Measurements from ENCODE around the gene USP3.

The USP3 gene

GRCh38 chr15:63506537-63507035 is 2.2 kb downstream of the USP3 start:
- H3K9ac ChIP-seq (ENCODE audit: low read length): no peak overlapping the region
- no peak overlapping the region for H3K23ac ChIP-seq (ENCODE audit: low read length)
- H3K79me1 ChIP-seq (ENCODE audit: low read length): peaks cover 24% of the 10 kb centered on the region
- WGBS (ENCODE audit: extremely low coverage, insufficient coverage, insufficient read length): no CpG with 5 or more reads among the region's 8 CpGs
- H3K4me1 ChIP-seq (ENCODE audit: control insufficient read depth in 1 of 2, insufficient read depth in 2 of 2, low read length in 2 of 2): peaks cover 3 to 12% of the 10 kb centered on the region in 2 experiments
- H2BK120ac ChIP-seq (ENCODE audit: insufficient read depth, low read length, poor library complexity): no peak overlapping the region
- no peak for DNase-seq
- no peak overlapping the region for H4K12ac ChIP-seq (ENCODE audit: low read depth, low read length)
- H3K27me3 ChIP-seq (ENCODE audit: insufficient read depth, low read length): no peaks in the 10 kb centered on the region
- no peak overlapping the region for H2BK5ac ChIP-seq (ENCODE audit: low read depth, low read length, poor library complexity)
- no peak overlapping the region for H3K18ac ChIP-seq (ENCODE audit: low read length)
- H3K27ac ChIP-seq (ENCODE audit: low read depth, low read length): no peak overlapping the region
- H3K79me2 ChIP-seq (ENCODE audit: control insufficient read depth, insufficient read depth, low read length, poor library complexity): peaks cover 12% of the 10 kb centered on the region
- no peak overlapping the region for H2AFZ ChIP-seq (ENCODE audit: insufficient read depth, low read length, poor library complexity)
- no peak overlapping the region for H3K4me3 ChIP-seq (ENCODE audit: low read depth, low read length)
- no peak overlapping the region for H4K8ac ChIP-seq (ENCODE audit: low read depth, low read length)
- H3K4me2 ChIP-seq (ENCODE audit: low read length): no peak overlapping the region
- H4K91ac ChIP-seq (ENCODE audit: low read depth, low read length): no peak overlapping the region
- no peak overlapping the region for H3K14ac ChIP-seq (ENCODE audit: low read length)
- H2BK12ac ChIP-seq (ENCODE audit: low read length): no peak overlapping the region
- H3K36me3 ChIP-seq (ENCODE audit: control insufficient read depth in 1 of 2, insufficient read depth in 2 of 2, low read length in 2 of 2): no peaks in the 10 kb centered on the region
- H3K4ac ChIP-seq (ENCODE audit: low read depth, low read length): peak overlapping the region; percentile 21
- no peaks in the 10 kb centered on the region for H3K9me3 ChIP-seq (ENCODE audit: insufficient read depth, low read depth, low read length)
- no peak overlapping the region for H2AK5ac ChIP-seq (ENCODE audit: low read length)

GRCh38 chr15:63507878-63508818 is 3.8 kb downstream of the USP3 start:
- Histone ChIP-seq H2BK5ac (ENCODE audit: low read depth, low read length, poor library complexity) (no peak overlapping the region), H3K9ac (ENCODE audit: low read length) (no peak overlapping the region), H3K27ac (ENCODE audit: low read depth, low read length) (no peak overlapping the region), H2BK120ac (ENCODE audit: insufficient read depth, low read length, poor library complexity) (no peak overlapping the region), H4K91ac (ENCODE audit: low read depth, low read length) (no peak overlapping the region), H3K4me3 (ENCODE audit: low read depth, low read length) (no peak overlapping the region), H3K23ac (ENCODE audit: low read length) (no peak overlapping the region), H2AFZ (ENCODE audit: insufficient read depth, low read length, poor library complexity) (no peak overlapping the region), H3K14ac (ENCODE audit: low read length) (no peak overlapping the region), H3K4me1 (ENCODE audit: control insufficient read depth in 1 of 2, insufficient read depth in 2 of 2, low read length in 2 of 2) (peaks cover 0 to 4% of the 10 kb centered on the region in 2 experiments), H3K4ac (ENCODE audit: low read depth, low read length) (no peak overlapping the region), H3K79me2 (ENCODE audit: control insufficient read depth, insufficient read depth, low read length, poor library complexity) (peaks cover 12% of the 10 kb centered on the region), H3K18ac (ENCODE audit: low read length) (no peak overlapping the region), H4K12ac (ENCODE audit: low read depth, low read length) (no peak overlapping the region), H3K9me3 (ENCODE audit: insufficient read depth, low read depth, low read length) (no peaks in the 10 kb centered on the region), H4K8ac (ENCODE audit: low read depth, low read length) (no peak overlapping the region), H3K36me3 (ENCODE audit: control insufficient read depth in 1 of 2, insufficient read depth in 2 of 2, low read length in 2 of 2) (no peaks in the 10 kb centered on the region), H3K27me3 (ENCODE audit: insufficient read depth, low read length) (no peaks in the 10 kb centered on the region), H3K4me2 (ENCODE audit: low read length) (no peak overlapping the region), H2BK12ac (ENCODE audit: low read length) (no peak overlapping the region), H2AK5ac (ENCODE audit: low read length) (no peak overlapping the region), H3K79me1 (ENCODE audit: low read length) (peaks cover 21% of the 10 kb centered on the region)
- DNase-seq: no peak
- WGBS (ENCODE audit: extremely low coverage, insufficient coverage, insufficient read length): no CpG with 5 or more reads among the region's 2 CpGs

GRCh38 chr15:63509056-63509954 is 4.9 kb downstream of the USP3 start:
- no peak overlapping the region for H3K4ac ChIP-seq (ENCODE audit: low read depth, low read length)
- H2AK5ac ChIP-seq (ENCODE audit: low read length): no peak overlapping the region
- no peak overlapping the region for H2BK5ac ChIP-seq (ENCODE audit: low read depth, low read length, poor library complexity)
- no peak overlapping the region for H3K23ac ChIP-seq (ENCODE audit: low read length)
- WGBS (ENCODE audit: extremely low coverage, insufficient coverage, insufficient read length): no CpG with 5 or more reads among the region's 6 CpGs
- H3K4me1 ChIP-seq (ENCODE audit: control insufficient read depth in 1 of 2, insufficient read depth in 2 of 2, low read length in 2 of 2): no peaks in the 10 kb centered on the region
- no peak overlapping the region for H4K8ac ChIP-seq (ENCODE audit: low read depth, low read length)
- no peak overlapping the region for H3K14ac ChIP-seq (ENCODE audit: low read length)
- H3K27me3 ChIP-seq (ENCODE audit: insufficient read depth, low read length): no peaks in the 10 kb centered on the region
- H2BK12ac ChIP-seq (ENCODE audit: low read length): no peak overlapping the region
- no peak overlapping the region for H3K4me3 ChIP-seq (ENCODE audit: low read depth, low read length)
- H3K18ac ChIP-seq (ENCODE audit: low read length): no peak overlapping the region
- no peak overlapping the region for H4K12ac ChIP-seq (ENCODE audit: low read depth, low read length)
- H3K36me3 ChIP-seq (ENCODE audit: control insufficient read depth in 1 of 2, insufficient read depth in 2 of 2, low read length in 2 of 2): no peaks in the 10 kb centered on the region
- no peak overlapping the region for H4K91ac ChIP-seq (ENCODE audit: low read depth, low read length)
- peaks cover 9% of the 10 kb centered on the region for H3K79me2 ChIP-seq (ENCODE audit: control insufficient read depth, insufficient read depth, low read length, poor library complexity)
- no peak overlapping the region for H2AFZ ChIP-seq (ENCODE audit: insufficient read depth, low read length, poor library complexity)
- H2BK120ac ChIP-seq (ENCODE audit: insufficient read depth, low read length, poor library complexity): no peak overlapping the region
- peaks cover 12% of the 10 kb centered on the region for H3K79me1 ChIP-seq (ENCODE audit: low read length)
- DNase-seq: no peak
- H3K9me3 ChIP-seq (ENCODE audit: insufficient read depth, low read depth, low read length): no peaks in the 10 kb centered on the region
- H3K9ac ChIP-seq (ENCODE audit: low read length): no peak overlapping the region
- no peak overlapping the region for H3K27ac ChIP-seq (ENCODE audit: low read depth, low read length)
- H3K4me2 ChIP-seq (ENCODE audit: low read length): no peak overlapping the region
